SH-SY5Y (cell line): ENCODE measurements around the gene C1QTNF5.

ENCODE experiments used
- GATA2 ChIP-seq: IDR thresholded peaks from 2 replicates; pipeline ENCODE4 v1.6.1; 2011; ENCODE audit warnings: mild to moderate bottlenecking, low read depth, low read length
- GATA3 ChIP-seq: IDR thresholded peaks from 2 replicates; pipeline ENCODE4 v1.6.1; 2011; ENCODE audit warnings: low read depth, mild to moderate bottlenecking, low read length, moderate library complexity

C1QTNF5 gene

DNA sequence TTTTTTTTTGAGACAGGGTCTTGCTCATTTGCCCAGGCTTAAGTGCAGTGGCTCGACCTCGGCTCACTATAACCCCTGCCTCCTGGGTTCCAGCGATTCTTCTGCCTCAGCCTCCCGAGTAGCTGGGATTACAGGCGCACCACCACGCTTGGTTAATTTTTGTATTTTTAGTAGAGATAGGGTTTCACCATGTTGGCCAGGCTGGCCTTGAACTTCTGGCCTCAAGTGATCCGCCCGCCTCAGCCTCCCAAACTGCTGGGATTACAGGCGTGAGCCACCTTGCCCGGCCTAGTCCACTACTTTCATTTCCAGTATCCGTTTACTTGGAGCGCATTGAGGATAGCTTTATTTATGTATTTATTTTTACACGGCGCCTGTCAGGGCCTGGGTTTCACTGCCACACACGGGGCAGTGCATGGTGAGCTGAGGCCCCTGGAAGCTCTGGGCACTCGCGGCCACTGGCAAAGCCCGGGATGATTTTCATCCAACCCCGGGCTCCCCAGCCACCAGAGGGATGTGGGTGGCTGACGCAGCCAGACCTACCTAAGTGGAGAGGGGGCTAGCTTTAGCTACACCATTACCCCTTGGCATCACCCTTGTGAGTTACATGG is 17.7 kb downstream of the C1QTNF5 start:
- TF ChIP-seq GATA3 = no peak
- TF ChIP-seq GATA2 = no peak

DNA sequence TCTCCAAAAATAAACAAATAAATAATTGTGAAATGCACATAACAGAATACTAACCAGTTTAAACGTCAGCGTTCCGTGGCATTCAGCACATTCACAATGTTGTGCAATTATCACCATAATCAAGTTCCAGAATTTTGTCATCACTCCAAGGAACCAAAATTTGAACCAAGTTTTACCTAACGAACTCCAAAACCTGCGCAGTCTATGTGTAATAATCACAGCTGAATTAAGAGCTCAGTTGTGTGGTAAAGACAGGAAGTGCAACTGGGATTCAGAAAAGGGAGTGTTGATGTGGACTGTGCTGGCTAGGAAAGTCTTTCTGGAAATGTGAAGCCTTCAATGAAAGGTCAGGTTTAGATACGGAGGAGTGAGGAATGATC is 18.3 kb downstream of the C1QTNF5 start:
- TF ChIP-seq GATA3 (no peak), GATA2 (no peak)

DNA sequence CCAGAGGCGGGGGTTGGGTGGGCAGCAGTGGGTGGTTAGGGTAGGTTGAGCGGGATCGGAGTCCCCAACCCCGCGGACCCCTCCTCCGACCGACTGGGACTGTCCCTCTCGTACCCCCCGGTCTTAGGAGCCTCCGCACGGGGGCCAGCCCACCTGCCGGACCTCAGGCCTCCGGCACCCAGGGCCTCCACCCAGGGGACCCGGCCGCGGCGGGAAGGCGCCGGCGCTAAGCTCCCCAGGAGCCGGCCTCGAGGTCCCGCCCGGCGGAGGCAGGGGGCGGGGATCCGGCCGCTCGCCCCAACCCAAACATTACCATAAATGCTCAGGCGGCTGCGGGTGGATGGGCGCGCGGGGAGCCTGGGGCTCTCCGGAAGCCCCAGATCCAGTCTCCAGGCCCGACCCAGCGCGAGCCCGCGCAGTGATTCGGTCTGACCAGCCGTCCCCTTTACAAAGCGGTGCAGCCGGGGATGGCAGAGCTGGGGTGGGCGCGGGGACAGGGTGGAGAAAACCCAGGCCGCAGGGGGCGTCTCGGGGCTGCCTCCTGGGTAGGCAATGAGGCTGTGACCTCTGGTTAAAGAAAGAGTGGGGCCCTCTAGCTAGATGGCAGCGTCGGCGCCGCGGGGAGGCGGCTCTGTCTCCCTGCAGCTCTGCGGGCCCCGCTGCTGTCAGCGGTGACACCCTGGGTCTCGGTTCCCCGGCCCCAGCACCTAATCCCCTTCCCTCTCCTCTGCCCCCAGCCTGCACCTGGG is 19.7 kb downstream of the C1QTNF5 start:
- TF ChIP-seq GATA2 (no peak), GATA3 (no peak)

DNA sequence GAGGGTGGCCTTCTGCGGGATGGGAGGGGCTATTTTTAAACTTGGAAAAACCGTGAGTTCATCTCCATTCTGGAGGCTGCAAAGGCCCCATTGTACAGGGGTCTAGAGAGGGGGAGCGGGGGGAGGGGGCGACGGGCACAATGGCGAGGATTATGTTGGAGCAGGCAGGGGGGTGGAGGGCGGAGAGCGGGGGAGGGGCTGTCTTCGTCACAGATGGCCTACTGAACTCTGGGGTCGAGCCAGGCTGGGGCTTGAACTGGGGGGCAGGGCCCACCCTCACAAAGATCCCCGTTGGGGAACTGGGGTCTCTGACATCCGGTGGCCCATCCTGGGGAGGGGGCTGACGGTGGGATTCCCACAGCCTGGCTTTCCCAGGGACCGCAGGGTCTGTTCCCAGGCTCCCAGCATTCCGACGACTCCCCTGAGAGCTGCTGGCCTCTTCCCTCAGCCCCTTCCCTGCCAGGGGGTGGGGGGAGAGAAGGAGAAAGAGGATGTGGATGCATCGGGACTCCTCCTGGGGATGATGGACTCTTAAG is 20.4 kb downstream of the C1QTNF5 start:
- TF ChIP-seq GATA2 = no peak
- no peak for TF ChIP-seq GATA3

DNA sequence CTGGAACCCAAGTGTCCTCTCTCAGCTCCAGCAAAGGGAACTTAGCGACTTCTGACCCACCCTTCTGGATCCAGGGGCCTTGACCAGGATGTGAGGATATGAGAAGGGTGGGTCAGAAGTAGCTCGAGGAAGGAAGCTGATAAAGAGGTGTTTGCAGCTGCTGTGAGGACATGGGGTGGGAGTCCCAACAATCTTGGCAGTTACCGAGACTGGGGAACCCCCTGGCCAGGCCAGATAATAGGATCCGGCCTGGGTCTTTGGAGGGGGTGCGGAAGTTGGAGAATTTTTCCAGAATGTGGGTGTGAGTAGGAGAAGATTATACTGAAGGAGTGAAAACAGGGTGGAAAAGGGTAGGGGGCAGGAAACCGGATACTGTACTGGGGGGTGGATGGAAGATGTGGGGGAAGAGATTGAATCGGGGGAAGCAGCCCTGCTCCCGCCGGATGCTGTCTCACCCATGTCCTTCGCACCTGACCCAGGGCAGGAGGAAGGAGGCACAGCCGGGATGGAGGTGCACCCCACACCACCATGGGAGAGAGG is 20.9 kb downstream of the C1QTNF5 start:
- TF ChIP-seq GATA3 (no peak), GATA2 (no peak)

DNA sequence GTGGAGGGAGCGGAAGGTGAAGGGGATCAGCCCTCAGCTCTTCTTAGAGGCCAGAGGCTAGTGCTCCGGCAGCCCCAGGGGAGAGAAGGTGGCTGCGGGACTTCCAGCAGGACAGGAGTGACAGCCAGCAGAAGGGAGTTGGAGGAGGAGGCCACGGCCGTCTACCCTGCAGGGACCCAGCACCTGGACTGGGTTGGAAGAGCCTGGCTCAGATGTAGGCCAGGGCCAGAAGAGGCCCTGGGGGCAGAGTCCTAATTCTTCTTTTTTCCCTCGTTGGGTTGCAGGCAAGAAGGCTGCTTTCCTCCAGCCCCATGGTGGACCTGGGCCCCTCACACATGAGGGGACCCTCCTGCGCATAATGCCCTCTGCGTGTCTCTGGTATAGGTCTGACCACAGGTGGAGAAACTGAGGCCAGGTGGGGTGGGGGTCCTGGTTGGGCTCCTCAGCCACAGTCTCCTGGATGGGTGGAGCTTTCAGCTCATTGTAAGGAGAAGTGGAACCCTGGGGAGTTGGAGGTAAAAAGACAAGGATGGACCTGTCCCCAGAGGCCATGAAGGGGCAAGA is 21.5 kb downstream of the C1QTNF5 start:
- no peak for TF ChIP-seq GATA2
- no peak for TF ChIP-seq GATA3

DNA sequence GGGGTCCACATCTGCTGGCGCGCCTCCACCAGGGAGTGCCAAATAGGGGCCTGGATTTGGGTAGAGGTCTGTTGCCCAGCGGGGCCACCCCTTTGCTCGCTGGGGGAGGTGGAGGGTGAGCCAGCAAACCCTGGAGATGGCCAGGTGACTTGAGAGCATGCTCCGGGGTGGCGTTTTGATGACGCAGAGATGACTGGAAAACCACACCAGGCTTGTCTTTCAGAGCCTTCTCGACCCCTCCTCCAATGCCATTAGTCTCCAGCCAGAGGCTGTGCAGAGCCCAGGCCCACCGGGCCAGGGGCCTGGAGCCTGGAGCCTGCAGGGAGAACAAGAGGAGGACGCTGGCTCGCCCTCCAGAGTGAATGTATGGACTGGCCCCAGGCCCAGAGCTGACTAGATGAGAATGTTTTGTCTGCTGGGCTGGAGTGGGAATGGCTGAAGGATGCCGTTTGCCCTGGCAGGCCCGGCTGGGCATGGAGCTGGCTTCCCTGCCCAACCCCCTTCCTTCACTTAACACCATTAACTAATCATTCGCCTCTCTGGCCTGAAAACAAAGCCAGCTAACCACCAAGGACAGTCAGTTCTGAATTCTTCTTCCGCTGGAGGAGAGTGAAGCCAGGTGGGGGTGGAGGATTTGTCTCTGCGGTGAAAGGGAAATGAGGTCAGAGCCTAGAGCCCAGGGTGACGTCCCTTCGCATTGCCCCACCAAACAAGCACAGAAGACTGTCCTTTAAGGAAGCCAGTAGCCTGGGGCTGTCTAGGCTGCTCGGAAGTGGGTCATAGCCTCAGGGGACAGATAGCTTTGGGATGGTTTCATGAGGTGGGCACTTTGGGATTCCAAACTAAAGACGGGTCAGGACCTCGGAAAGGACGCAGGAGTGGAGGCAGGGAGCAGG is 22.2 kb downstream of the C1QTNF5 start:
- TF ChIP-seq GATA3 (no peak), GATA2 (no peak)

DNA sequence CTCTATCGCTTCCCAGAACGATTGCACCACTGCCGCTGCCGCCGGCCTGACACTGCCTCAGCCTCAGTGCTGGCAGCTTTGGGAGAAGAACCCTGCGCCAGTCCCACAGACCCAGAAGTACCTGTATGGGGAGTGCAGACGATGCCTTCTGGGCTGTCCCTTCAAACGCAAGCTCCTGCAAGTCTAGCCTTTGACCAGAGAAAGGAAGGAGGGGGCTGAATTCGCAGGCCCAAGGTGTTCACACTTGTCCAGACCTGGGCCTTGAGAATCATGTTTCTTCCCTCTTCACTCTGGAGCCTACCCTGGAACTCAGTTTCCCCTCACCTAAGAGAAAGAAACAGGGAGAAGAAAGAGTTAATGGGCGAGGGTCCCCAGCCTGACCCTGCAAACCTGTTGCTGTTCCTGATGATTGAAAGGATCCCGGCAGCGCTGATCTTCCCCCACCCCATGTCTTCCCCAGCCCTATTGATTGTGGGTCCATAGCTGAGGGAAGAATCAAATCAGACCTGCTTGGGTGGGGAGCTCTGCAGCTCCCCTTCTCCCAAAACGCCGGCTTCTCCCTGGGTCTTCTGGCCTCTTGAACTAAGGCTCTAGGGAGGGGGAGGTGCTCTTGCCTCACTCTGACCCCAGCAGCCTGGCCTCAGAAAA is 23.0 kb downstream of the C1QTNF5 start:
- no peak for TF ChIP-seq GATA2
- TF ChIP-seq GATA3 = no peak

DNA sequence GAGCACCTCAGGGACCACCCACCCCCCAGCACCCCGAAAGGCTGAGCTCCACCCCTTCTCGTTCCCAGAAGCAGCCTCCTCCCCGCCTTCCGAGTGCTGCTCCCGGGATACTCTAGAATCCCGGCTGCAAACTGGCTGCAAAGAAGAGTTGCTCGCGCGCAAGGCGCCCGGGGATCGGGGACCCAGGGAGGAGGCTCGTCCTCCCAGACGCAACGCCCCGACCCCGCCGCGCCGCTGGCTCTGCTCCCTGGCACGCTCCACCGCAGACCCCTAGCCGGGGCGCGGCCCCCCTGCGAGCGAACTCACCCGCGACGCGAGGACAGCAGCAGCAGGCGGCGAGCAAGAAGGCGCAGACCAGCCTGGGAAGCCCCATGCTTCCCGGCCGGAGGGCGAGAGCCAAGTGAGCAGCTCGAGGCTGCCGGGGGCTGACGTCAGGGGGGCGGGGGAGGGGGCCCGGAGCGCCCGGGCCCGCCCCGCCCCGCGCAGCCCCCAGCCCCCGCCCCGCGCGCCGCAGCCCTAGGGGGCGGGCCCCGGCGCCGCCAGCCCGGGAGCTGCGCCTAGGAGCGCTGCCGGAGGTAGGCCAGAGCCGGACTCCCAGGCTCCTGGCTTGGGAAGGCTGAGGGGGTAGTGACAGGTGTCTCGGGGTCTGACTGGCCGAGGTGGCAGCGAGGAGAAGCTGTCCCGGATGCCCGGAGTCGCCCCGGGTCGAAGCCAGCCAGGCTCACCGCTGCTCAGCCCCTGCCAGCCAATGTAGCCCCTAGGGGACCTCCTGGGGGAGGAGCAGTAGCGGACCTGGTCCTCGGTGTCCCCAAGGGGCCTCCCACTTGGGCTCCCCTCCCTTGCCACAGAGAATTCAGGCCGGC is 23.7 kb downstream of the C1QTNF5 start, which contains the start of gene MCAM:
Gene MCAM (minus strand): TSS at position 402 of the 863 bp plus-strand sequence. CDS start 29 bp downstream, at position 373.
- no peak for TF ChIP-seq GATA3
- no peak for TF ChIP-seq GATA2

DNA sequence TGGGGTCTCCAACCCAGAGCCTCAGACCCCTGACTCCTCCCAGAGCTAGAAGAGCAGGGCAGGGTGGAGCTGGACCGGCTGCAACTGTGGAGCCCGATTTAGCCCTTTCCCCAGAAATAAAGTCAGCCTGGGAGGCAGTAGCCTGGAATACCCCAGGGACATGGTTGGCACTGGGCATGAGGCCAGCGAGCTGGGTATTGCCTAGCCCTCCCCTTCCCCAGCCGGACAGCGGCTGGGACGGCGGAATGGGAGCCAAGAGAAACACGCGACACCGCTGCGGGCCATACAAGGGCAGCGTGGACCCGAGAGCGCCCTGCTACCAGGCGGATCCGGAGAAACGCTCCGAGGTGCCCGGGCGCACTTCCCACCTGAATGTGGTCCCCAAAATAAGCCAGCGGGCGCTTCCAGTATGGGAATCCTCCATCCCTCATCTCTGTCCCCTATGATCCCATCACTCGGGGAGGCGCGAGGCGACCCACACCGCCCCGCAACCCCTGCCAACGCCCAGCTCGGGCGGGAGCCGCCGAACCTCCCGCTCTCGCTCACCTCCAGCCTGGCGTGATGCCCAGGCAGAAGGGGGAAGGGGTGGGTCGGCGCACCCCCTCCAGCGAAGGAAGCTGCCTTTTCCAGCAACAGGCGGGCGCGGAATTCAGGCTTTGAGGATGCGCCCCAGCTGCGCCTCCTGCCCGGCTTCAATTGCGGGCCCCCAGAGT is 24.5 kb downstream of the C1QTNF5 start:
- no peak for TF ChIP-seq GATA2
- TF ChIP-seq GATA3 = no peak

DNA sequence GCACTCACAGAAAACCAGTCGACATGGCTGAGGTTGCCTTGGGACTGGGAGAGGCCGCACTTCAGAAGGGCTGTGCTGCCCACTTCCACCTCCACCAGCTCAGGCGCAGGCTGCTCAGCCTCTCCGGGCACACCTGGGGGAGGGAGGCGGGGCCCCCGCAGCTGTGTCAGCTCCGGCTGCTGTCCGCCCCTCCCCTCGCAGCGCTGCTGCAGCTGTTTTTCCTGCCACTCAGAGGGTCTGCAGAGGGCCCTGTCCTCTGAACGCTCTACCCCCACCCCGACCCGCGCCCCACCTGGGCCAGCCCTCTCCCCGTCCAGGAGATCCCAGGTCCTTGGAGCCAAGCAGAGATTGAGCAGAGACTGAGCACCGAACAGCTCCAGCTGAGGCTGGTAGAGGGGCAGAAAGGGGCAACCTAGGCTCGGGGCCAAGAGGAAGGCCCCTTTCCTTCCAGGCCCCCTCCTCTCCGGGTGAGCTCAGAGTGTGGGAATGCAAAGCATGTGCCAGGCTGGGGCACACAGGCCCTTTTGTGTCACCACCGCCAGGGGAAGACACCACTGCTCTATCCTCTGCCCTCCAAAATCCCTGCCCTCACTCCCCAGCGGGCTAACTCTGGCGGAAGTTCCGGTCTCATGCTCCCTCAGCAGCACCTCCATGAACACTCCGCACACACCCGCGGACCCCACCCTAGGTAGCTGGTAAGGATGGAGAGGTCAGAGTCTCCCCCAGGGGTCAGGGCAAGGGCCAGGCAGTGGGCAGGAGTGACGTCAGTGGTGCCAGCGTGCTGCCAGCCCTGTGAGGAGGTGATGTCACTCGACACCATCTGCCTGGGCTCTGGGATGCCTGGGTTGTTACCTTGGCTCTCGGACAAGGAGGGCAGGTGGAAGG is 25.3 kb downstream of the C1QTNF5 start:
- TF ChIP-seq GATA3 (no peak), GATA2 (no peak)
